B cell (primary cell): Measurements from ENCODE around the gene RAPGEF6.

Source experiments
- EZH2 ChIP-seq: IDR thresholded peaks from 2 replicates; pipeline ENCODE4 v1.6.1; 2012; ENCODE audit warnings: borderline replicate concordance, low read depth, mild to moderate bottlenecking, moderate library complexity, low read length; ENCODE audit not compliant: insufficient read depth, poor library complexity, severe bottlenecking
- TF ChIP-seq, protein P1 (sequence below): fragments of 200-600 bp; IDR thresholded peaks from one replicate; pipeline ENCODE4 v1.8.0; 2022; ENCODE audit warnings: antibody characterized with exemption, mild to moderate bottlenecking

DNA sequence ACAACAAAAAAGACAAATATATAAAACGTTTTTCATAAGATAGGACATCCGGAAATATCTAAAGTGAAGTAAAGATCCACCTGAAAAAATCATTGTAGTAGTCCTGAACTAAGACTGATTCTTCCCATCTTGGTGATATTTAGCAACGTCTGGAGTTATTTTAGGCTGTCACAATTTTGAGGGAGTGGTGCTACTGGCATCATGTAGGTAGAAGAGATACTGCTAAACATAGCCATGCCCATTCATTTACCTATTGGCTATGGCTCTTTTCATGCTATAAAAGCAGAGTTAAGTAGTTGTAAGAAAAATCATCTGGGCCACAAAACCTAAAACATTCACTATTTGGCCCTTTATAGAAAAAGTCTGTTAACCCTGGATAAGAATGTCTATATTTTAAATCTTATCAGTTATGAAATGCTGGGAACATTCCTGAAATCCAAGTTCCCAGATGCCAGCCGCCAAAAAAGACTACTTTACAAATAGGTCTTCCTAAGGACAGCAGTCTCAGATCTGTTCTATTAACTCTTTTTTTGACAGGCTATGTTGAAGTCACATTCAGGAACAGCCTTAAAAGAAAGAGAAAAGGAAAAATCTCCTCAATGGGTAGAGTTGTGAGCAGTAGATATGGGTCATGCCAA lies 27.0 kb downstream of the RAPGEF6 start:
- TF ChIP-seq, protein P1, sequence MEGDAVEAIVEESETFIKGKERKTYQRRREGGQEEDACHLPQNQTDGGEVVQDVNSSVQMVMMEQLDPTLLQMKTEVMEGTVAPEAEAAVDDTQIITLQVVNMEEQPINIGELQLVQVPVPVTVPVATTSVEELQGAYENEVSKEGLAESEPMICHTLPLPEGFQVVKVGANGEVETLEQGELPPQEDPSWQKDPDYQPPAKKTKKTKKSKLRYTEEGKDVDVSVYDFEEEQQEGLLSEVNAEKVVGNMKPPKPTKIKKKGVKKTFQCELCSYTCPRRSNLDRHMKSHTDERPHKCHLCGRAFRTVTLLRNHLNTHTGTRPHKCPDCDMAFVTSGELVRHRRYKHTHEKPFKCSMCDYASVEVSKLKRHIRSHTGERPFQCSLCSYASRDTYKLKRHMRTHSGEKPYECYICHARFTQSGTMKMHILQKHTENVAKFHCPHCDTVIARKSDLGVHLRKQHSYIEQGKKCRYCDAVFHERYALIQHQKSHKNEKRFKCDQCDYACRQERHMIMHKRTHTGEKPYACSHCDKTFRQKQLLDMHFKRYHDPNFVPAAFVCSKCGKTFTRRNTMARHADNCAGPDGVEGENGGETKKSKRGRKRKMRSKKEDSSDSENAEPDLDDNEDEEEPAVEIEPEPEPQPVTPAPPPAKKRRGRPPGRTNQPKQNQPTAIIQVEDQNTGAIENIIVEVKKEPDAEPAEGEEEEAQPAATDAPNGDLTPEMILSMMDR = no peak
- no peak for TF ChIP-seq EZH2
